ENCODE data around the gene MRPL23.

MRPL23 gene

DNA sequence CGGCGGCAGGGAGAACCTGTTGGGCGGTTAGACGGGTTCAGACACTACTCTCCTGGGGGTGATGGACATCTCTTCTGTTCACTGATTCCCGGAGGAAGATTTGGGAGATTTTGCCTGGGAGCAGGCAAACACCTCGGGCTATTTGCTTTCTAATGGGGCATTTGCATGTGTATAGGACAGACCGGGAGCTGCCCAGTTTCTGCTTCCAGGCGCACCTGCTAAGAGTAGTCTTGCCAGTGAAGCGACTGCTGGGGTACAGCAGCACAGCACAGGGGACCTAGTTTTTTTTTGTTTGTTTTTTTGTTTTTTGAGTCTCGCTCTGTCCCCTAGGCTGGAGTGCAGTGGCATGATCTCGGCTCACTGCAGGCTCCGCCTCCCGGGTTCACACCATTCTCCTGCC is 57.3 kb downstream of the MRPL23 start:
- TF ChIP-seq, protein P1, sequence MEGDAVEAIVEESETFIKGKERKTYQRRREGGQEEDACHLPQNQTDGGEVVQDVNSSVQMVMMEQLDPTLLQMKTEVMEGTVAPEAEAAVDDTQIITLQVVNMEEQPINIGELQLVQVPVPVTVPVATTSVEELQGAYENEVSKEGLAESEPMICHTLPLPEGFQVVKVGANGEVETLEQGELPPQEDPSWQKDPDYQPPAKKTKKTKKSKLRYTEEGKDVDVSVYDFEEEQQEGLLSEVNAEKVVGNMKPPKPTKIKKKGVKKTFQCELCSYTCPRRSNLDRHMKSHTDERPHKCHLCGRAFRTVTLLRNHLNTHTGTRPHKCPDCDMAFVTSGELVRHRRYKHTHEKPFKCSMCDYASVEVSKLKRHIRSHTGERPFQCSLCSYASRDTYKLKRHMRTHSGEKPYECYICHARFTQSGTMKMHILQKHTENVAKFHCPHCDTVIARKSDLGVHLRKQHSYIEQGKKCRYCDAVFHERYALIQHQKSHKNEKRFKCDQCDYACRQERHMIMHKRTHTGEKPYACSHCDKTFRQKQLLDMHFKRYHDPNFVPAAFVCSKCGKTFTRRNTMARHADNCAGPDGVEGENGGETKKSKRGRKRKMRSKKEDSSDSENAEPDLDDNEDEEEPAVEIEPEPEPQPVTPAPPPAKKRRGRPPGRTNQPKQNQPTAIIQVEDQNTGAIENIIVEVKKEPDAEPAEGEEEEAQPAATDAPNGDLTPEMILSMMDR (conservative IDR thresholded peaks at IDR 0.05), result no peak
- no peak for TF ChIP-seq ZFX (IDR thresholded peaks at IDR 0.05)
- no peak overlapping the region for H3K27ac ChIP-seq

Data from C4-2B (cell line).